HepG2 (cell line): ENCODE data around the gene MRE11. TPM values are rescaled to one million over a fixed set of nuclear protein-coding genes. Genes with fewer than 3 reads are reported as not detected.
A peak's percentile ranks its signal among the peaks of the same experiment; 100 is the strongest.

Experiments
- DR1 ChIP-seq: sonication (generic); formaldehyde crosslinking; IDR thresholded peaks from 2 replicates; pipeline ENCODE4 v1.8.0; 2021; ENCODE audit warnings: mild to moderate bottlenecking, missing genetic modification reagents, inconsistent platforms
- FOXO1 ChIP-seq: sonication (generic); formaldehyde crosslinking; IDR thresholded peaks from 2 replicates; pipeline ENCODE4 v1.4.0; 2020; ENCODE audit warnings: missing genetic modification reagents
- HNRNPH1 ChIP-seq: fragments of 200-400 bp; formaldehyde crosslinking; optimal IDR thresholded peaks from 2 replicates; pipeline ENCODE3; 2017; ENCODE audit warnings: mild to moderate bottlenecking, low read depth, low read length
- KLF16 ChIP-seq, 2 experiments: sonication (generic) in 1 of 2; formaldehyde crosslinking in 1 of 2; IDR thresholded peaks; 2 replicates each; pipeline versions ENCODE4 v1.6.1 to v1.8.0; 2016 to 2023; ENCODE audit warnings: missing genetic modification reagents in 2 of 2, missing compliant biosample characterization in 1 of 2
- KLF6 ChIP-seq: IDR thresholded peaks from 2 replicates; pipeline ENCODE4 v1.8.0; 2016; ENCODE audit warnings: missing biosample characterization, missing genetic modification reagents
- LCORL ChIP-seq, 2 experiments: fragments of 450-650 bp in 1 of 2; sonication (generic) in 1 of 2; formaldehyde crosslinking in 1 of 2; IDR thresholded peaks; 2 replicates each; pipeline versions ENCODE4 v1.5.0 to v1.6.1; 2017 to 2020; ENCODE audit warnings: antibody characterized with exemption in 1 of 2, missing genetic modification reagents in 1 of 2
- MATR3 ChIP-seq: sonication (generic); formaldehyde crosslinking; IDR thresholded peaks from 2 replicates; pipeline ENCODE4 v1.4.0; 2020; ENCODE audit warnings: missing genetic modification reagents
- MXD4 ChIP-seq: IDR thresholded peaks from 2 replicates; pipeline ENCODE4 v1.6.1; 2016; ENCODE audit warnings: mild to moderate bottlenecking, missing biosample characterization, missing genetic modification reagents
- PLRG1 ChIP-seq: fragments of 450-650 bp; conservative IDR thresholded peaks from 2 replicates; pipeline ENCODE4 v1.6.1; 2016
- RFX1 ChIP-seq: fragments of 450-650 bp; IDR thresholded peaks from 2 replicates; pipeline ENCODE4 v1.6.1; 2017
- TCF7 ChIP-seq: sonication (generic); IDR thresholded peaks from 2 replicates; pipeline ENCODE4 v1.6.1; 2016; ENCODE audit warnings: antibody characterized with exemption, low read depth
- THAP11 ChIP-seq: IDR thresholded peaks from 2 replicates; pipeline ENCODE4 v1.6.1; 2016; ENCODE audit warnings: missing biosample characterization, missing genetic modification reagents
- TRIM24 ChIP-seq: sonication (generic); formaldehyde crosslinking; IDR thresholded peaks from 2 replicates; pipeline ENCODE4 v1.8.0; 2022; ENCODE audit warnings: mild to moderate bottlenecking, missing genetic modification reagents
- XRCC5 ChIP-seq: fragments of 200-400 bp; formaldehyde crosslinking; optimal IDR thresholded peaks from 2 replicates; pipeline ENCODE3; 2017; ENCODE audit warnings: mild to moderate bottlenecking, low read length
- ZNF224 ChIP-seq: sonication (generic); formaldehyde crosslinking; IDR thresholded peaks from 2 replicates; pipeline ENCODE4 v1.5.0; 2020; ENCODE audit warnings: mild to moderate bottlenecking, missing genetic modification reagents
- ZNF766 ChIP-seq: sonication (generic); formaldehyde crosslinking; IDR thresholded peaks from 2 replicates; pipeline ENCODE4 v1.5.0; 2020; ENCODE audit warnings: missing genetic modification reagents, borderline replicate concordance
- polyA plus RNA-seq, 8 experiments: library from polyadenylated mRNA; depleted of rRNA in 3 of 8; stranded (reverse) in 7 of 8; unstranded in 1 of 8; fragments of >200 nt; fragmentation: Illumina TruSeq in 4 of 8; extraction: Trizol in 4 of 8; gene quantifications; 2 replicates each; pipeline versions ENCODE4 v1.2.1 to v1.2.3, GENCODE V29; 2011 to 2016; ENCODE audit warnings: low read depth in 4 of 8, missing spikeins in 1 of 8, mixed read lengths in 1 of 8; ENCODE audit not compliant: insufficient read depth in 1 of 8
- total RNA-seq, 5 experiments: library from RNA; depleted of rRNA; stranded (reverse); fragments of >200 nt; fragmentation: Illumina TruSeq; extraction: Trizol; gene quantifications; 2 replicates each; pipeline ENCODE4 v1.2.3, GENCODE V29; 2016; ENCODE audit warnings: low read depth in 1 of 5
- TF ChIP-seq, protein P1 (sequence below): sonication (generic); formaldehyde crosslinking; IDR thresholded peaks from 2 replicates; pipeline ENCODE4; 2020; ENCODE audit warnings: missing genetic modification reagents, mild to moderate bottlenecking, borderline replicate concordance
- TF ChIP-seq, protein P2 (sequence below): sonication (generic); formaldehyde crosslinking; IDR thresholded peaks from 2 replicates; pipeline ENCODE4 v1.5.1; 2020; ENCODE audit warnings: mild to moderate bottlenecking, missing genetic modification reagents, borderline replicate concordance
- TF ChIP-seq, protein P3 (sequence below): sonication (generic); formaldehyde crosslinking; IDR thresholded peaks from 2 replicates; pipeline ENCODE4 v1.4.0; 2020; ENCODE audit warnings: missing genetic modification reagents
- TF ChIP-seq, protein P4 (sequence below): IDR thresholded peaks from 2 replicates; pipeline ENCODE4 v1.6.1; 2012; ENCODE audit warnings: inconsistent platforms
- TF ChIP-seq, protein P5 (sequence below): sonication (generic); formaldehyde crosslinking; IDR thresholded peaks from 2 replicates; pipeline ENCODE4 v1.4.0; 2020; ENCODE audit warnings: mild to moderate bottlenecking, missing genetic modification reagents

Gene MRE11
- total and polyA plus RNA-seq, 2 of the 13 experiments (the other 11 are each of a cell fraction or from before 2014, with no cell fraction given) = 7.2 to 37.3 TPM

DNA sequence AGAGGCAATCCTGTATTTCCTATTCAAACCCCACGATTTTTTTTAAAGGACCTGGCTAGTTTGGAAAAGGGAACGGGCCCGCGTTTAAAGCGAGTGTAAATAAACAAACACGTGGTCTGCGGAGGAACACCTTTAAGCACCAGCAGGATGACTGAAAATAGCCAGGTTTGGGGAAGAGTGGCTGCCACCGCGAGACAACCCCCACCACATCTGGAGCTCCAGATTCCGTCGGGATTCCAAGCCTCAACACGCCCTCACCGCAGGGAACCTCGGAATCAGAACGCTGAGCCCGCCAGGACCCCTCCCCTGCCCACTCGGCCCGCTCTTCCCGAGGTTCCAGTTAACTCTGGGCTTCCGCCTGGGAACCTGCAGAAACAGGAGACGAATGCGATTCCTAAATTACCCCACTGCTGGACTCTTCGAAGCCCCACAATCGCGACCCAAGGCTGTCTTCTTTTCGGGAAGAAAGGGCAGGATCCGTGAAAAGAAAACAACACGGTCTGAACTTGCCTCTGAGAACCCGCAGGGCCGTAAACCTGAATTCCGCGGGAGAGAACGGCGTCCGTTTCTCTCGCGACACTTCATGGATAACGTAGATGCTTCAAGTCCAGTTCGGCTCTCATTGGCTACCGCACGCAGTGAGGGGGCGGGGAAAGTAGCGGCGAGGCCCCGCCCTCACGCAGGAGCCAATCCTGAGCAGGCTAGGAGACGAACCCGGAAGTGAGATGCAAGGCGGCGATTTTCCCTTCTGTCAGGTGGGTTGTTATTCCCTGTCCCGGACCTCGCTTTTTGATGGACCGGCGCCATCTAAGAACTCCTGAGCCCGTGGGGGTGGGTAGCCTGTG is at the start of gene MRE11, which contains the start of gene ANKRD49 (continued):
- TF ChIP-seq, protein P1, sequence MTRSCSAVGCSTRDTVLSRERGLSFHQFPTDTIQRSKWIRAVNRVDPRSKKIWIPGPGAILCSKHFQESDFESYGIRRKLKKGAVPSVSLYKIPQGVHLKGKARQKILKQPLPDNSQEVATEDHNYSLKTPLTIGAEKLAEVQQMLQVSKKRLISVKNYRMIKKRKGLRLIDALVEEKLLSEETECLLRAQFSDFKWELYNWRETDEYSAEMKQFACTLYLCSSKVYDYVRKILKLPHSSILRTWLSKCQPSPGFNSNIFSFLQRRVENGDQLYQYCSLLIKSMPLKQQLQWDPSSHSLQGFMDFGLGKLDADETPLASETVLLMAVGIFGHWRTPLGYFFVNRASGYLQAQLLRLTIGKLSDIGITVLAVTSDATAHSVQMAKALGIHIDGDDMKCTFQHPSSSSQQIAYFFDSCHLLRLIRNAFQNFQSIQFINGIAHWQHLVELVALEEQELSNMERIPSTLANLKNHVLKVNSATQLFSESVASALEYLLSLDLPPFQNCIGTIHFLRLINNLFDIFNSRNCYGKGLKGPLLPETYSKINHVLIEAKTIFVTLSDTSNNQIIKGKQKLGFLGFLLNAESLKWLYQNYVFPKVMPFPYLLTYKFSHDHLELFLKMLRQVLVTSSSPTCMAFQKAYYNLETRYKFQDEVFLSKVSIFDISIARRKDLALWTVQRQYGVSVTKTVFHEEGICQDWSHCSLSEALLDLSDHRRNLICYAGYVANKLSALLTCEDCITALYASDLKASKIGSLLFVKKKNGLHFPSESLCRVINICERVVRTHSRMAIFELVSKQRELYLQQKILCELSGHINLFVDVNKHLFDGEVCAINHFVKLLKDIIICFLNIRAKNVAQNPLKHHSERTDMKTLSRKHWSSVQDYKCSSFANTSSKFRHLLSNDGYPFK (CRISPR knock-in tag) = peak; percentile 74; the same call in 1 of the 2 replicates
- TF ChIP-seq MXD4 (CRISPR knock-in tag) (peak; percentile 77), TCF7 (0 out of 2 replicates have a peak, but pooled peaks have one; percentile 26), FOXO1 (no peak), KLF16 (CRISPR knock-in tag; IDR thresholded peaks at IDR 0.05) (peak in 1 of 2 experiments; percentile 45; a peak in 1 of 4 replicates), HNRNPH1 (no peak), XRCC5 (peak; percentile 56), RFX1 (no peak), ZNF224 (CRISPR knock-in tag) (0 out of 2 replicates have a peak, but pooled peaks have one; percentile 40), LCORL (IDR thresholded peaks at IDR 0.05) (no peak), LCORL (CRISPR knock-in tag; IDR thresholded peaks at IDR 0.05) (peak; percentile 23; the same call in 1 of the 2 replicates), THAP11 (peak; percentile 56), PLRG1 (no peak), MATR3 (CRISPR knock-in tag) (no peak), KLF6 (CRISPR knock-in tag) (peak; percentile 25; the same call in 1 of the 2 replicates), TRIM24 (CRISPR knock-in tag) (no peak), ZNF766 (CRISPR knock-in tag) (0 out of 2 replicates have a peak, but pooled peaks have one; percentile 83), DR1 (peak; percentile 60)
- TF ChIP-seq, protein P2, sequence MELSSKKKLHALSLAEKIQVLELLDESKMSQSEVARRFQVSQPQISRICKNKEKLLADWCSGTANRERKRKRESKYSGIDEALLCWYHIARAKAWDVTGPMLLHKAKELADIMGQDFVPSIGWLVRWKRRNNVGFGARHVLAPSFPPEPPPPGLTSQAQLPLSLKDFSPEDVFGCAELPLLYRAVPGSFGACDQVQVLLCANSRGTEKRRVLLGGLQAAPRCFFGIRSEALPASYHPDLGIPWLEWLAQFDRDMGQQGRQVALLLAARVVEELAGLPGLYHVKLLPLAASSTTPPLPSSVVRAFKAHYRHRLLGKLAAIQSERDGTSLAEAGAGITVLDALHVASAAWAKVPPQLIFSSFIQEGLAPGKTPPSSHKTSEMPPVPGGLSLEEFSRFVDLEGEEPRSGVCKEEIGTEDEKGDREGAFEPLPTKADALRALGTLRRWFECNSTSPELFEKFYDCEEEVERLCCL = 0 out of 2 replicates have a peak, but pooled peaks have one; percentile 45
- TF ChIP-seq, protein P3, sequence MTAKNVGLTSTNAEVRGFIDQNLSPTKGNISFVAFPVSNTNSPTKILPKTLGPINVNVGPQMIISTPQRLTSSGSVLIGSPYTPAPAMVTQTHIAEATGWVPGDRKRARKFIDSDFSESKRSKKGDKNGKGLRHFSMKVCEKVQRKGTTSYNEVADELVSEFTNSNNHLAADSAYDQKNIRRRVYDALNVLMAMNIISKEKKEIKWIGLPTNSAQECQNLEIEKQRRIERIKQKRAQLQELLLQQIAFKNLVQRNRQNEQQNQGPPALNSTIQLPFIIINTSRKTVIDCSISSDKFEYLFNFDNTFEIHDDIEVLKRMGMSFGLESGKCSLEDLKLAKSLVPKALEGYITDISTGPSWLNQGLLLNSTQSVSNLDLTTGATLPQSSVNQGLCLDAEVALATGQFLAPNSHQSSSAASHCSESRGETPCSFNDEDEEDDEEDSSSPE (CRISPR knock-in tag) = peak; percentile 93
- TF ChIP-seq, protein P4, sequence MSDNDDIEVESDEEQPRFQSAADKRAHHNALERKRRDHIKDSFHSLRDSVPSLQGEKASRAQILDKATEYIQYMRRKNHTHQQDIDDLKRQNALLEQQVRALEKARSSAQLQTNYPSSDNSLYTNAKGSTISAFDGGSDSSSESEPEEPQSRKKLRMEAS = peak; percentile 66
- TF ChIP-seq, protein P5, sequence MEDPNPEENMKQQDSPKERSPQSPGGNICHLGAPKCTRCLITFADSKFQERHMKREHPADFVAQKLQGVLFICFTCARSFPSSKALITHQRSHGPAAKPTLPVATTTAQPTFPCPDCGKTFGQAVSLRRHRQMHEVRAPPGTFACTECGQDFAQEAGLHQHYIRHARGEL (CRISPR knock-in tag) = no peak
